NCI-H128 (cell line): ENCODE measurements around the gene ATP5F1B.
A peak's percentile ranks its signal among the peaks of the same experiment; 100 is the strongest.

Experiments
- DNase-seq: peaks from one replicate; lab custom pipeline; 2025; ENCODE audit not compliant: unreplicated experiment; lab: John Stamatoyannopoulos, UW

Gene ATP5F1B

GRCh38 chr12:56622535-56622934 is 23.2 kb downstream of the ATP5F1B start:
- no peak for DNase-seq

GRCh38 chr12:56616925-56617324 is 28.9 kb downstream of the ATP5F1B start:
- DNase-seq, result no peak

- no peak for DNase-seq
Measured at GRCh38 chr12:56616244-56616643, 29.5 kb downstream of the ATP5F1B start.

- no peak for DNase-seq
Measured at GRCh38 chr12:56614627-56615026, 31.2 kb downstream of the ATP5F1B start.

- DNase-seq, result no peak
Measured at GRCh38 chr12:56604355-56604754, 41.4 kb downstream of the ATP5F1B start.

GRCh38 chr12:56602239-56602638 is 43.5 kb downstream of the ATP5F1B start:
- no peak for DNase-seq

- no peak for DNase-seq
Measured at GRCh38 chr12:56601503-56601902, 44.3 kb downstream of the ATP5F1B start.

GRCh38 chr12:56600753-56601152 is 45.0 kb downstream of the ATP5F1B start:
- no peak for DNase-seq

- no peak for DNase-seq
Measured at GRCh38 chr12:56599797-56600196, 46.0 kb downstream of the ATP5F1B start.

- no peak for DNase-seq
Measured at GRCh38 chr12:56599041-56599440, 46.7 kb downstream of the ATP5F1B start.

GRCh38 chr12:56596815-56597214 is 49.0 kb downstream of the ATP5F1B start:
- DNase-seq, result no peak

- DNase-seq, result peak; percentile 31
Measured at GRCh38 chr12:56593909-56594621, 51.7 kb downstream of the ATP5F1B start.

- DNase-seq, result no peak
Measured at GRCh38 chr12:56591961-56592360, 53.8 kb downstream of the ATP5F1B start.

- DNase-seq, result peak; percentile 79
Measured at GRCh38 chr12:56591126-56591525, 54.7 kb downstream of the ATP5F1B start.

GRCh38 chr12:56590237-56590830 is 55.5 kb downstream of the ATP5F1B start:
- no peak for DNase-seq

GRCh38 chr12:56589783-56590182 is 56.0 kb downstream of the ATP5F1B start:
- no peak for DNase-seq
